MM.1S (cell line): Measurements from ENCODE around the gene TNRC18.

Experiments used
- DNase-seq: peaks from one replicate; pipeline ENCODE4 v3.0.0-alpha.2; 2015
- H2AFZ ChIP-seq: fragments of 300-600 bp; sonication (generic); 2 replicates; pipeline ENCODE4 v1.6.0; 2016; ENCODE audit warnings: antibody characterized with exemption, low read length
- H3F3A ChIP-seq: fragments of 300-600 bp; sonication (generic); 2 replicates; pipeline ENCODE4 v1.6.1; 2016; ENCODE audit warnings: mild to moderate bottlenecking, antibody characterized with exemption, low read length, moderate library complexity, mixed read lengths; ENCODE audit not compliant: insufficient read depth
- H3K27ac ChIP-seq: fragments of 300-600 bp; sonication (generic); 2 replicates; pipeline ENCODE4 v1.5.1; 2016; ENCODE audit warnings: mild to moderate bottlenecking, low read length
- H3K27me3 ChIP-seq: fragments of 300-600 bp; sonication (generic); replicated peaks from 2 replicates; pipeline ENCODE4 v1.6.0; 2016; ENCODE audit warnings: low read length; ENCODE audit not compliant: insufficient read depth
- H3K36me3 ChIP-seq: fragments of 300-600 bp; sonication (generic); replicated peaks from 2 replicates; pipeline ENCODE4 v1.6.1; 2016; ENCODE audit warnings: mild to moderate bottlenecking, low read length, mixed read lengths; ENCODE audit not compliant: insufficient read depth
- H3K4me1 ChIP-seq: fragments of 300-600 bp; sonication (generic); 2 replicates; pipeline ENCODE4 v1.6.1; 2016; ENCODE audit warnings: low read length, mixed read lengths
- H3K4me2 ChIP-seq: fragments of 300-600 bp; sonication (generic); 2 replicates; pipeline ENCODE4 v1.6.0; 2016; ENCODE audit warnings: low read depth, low read length
- H3K4me3 ChIP-seq: fragments of 300-600 bp; sonication (generic); 2 replicates; pipeline ENCODE4 v1.5.1; 2016; ENCODE audit warnings: low read length, mixed read lengths
- H3K79me2 ChIP-seq: fragments of 300-600 bp; sonication (generic); 2 replicates; pipeline ENCODE4 v1.6.1; 2016; ENCODE audit warnings: mixed run types, low read length, mixed read lengths
- H3K9ac ChIP-seq: fragments of 300-600 bp; sonication (generic); 2 replicates; pipeline ENCODE4 v1.6.1; 2016; ENCODE audit warnings: low read length, mixed read lengths
- H3K9me2 ChIP-seq: fragments of 300-600 bp; sonication (generic); replicated peaks from 2 replicates; pipeline ENCODE4 v1.6.1; 2016; ENCODE audit warnings: mild to moderate bottlenecking, low read length, mixed read lengths; ENCODE audit not compliant: insufficient read depth
- H3K9me3 ChIP-seq: fragments of 300-600 bp; sonication (generic); replicated peaks from 2 replicates; pipeline ENCODE4 v1.6.1; 2016; ENCODE audit warnings: mild to moderate bottlenecking, low read length, mixed read lengths; ENCODE audit not compliant: insufficient read depth
- H4K20me1 ChIP-seq: fragments of 300-600 bp; sonication (generic); 2 replicates; pipeline ENCODE4 v1.6.1; 2016; ENCODE audit warnings: mild to moderate bottlenecking, low read length, moderate library complexity, mixed read lengths; ENCODE audit not compliant: insufficient read depth
- EZH2 ChIP-seq: fragments of 300-600 bp; sonication (generic); optimal IDR thresholded peaks from 2 replicates; pipeline ENCODE3; 2017; ENCODE audit warnings: low read depth, mild to moderate bottlenecking, antibody characterized with exemption, low read length, mixed read lengths
- EZH2phosphoT487 ChIP-seq: fragments of 300-600 bp; sonication (generic); IDR thresholded peaks from 2 replicates; pipeline ENCODE4 v1.6.1; 2018; ENCODE audit warnings: antibody characterized with exemption, low read length
- TF ChIP-seq, protein P1 (sequence below): fragments of 300-600 bp; sonication (generic); IDR thresholded peaks from 2 replicates; pipeline ENCODE4 v1.5.1; 2016; ENCODE audit warnings: antibody characterized with exemption, low read length, mixed read lengths

TNRC18 gene

DNA sequence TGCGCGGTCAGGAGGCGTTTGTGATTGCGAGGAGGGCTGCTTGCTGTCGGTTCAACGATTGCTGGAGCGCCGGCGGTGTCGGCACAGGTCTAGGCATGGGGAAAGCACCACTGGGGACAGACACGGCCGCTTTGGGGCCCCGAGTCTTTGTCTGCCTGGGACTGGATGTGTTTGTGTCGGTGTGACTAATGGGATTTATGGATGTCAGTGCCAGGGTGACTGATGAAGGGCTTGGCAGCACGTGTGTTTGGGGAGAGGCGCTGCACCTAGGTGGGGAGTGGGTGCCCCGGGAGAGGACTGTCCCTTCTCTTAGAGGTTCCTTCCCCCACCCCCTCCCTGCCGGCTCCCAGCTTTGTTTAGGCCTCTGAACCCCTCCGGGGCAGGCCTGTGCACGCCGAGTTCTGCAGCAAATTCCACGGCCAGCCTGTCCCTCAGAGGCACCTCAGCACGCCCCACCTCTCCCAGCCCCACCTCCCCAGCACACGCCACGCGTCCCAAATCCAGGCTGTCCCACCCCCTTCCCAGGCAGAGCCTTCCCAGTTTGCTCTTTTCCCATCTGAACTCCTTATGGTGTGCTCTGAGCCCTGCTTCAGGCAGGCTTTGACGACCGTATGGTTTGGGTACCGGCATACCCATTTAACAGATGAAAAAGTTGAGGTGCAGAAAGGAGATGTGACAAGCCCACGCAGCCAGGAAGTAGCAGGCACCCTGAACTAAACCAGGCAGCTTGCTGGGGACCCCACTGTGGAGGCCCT lies 6.4 kb upstream of the TNRC18 start:
- no peaks in the 10 kb centered on the region for H3K9me3 ChIP-seq
- no peaks in the 10 kb centered on the region for H3K9me2 ChIP-seq
- no peak overlapping the region for H3K4me2 ChIP-seq
- TF ChIP-seq EZH2 (no peak), EZH2phosphoT487 (no peak)
- TF ChIP-seq, protein P1, sequence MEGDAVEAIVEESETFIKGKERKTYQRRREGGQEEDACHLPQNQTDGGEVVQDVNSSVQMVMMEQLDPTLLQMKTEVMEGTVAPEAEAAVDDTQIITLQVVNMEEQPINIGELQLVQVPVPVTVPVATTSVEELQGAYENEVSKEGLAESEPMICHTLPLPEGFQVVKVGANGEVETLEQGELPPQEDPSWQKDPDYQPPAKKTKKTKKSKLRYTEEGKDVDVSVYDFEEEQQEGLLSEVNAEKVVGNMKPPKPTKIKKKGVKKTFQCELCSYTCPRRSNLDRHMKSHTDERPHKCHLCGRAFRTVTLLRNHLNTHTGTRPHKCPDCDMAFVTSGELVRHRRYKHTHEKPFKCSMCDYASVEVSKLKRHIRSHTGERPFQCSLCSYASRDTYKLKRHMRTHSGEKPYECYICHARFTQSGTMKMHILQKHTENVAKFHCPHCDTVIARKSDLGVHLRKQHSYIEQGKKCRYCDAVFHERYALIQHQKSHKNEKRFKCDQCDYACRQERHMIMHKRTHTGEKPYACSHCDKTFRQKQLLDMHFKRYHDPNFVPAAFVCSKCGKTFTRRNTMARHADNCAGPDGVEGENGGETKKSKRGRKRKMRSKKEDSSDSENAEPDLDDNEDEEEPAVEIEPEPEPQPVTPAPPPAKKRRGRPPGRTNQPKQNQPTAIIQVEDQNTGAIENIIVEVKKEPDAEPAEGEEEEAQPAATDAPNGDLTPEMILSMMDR = no peak
- no peaks in the 10 kb centered on the region for H4K20me1 ChIP-seq
- H3F3A ChIP-seq = peaks cover 4% of the 10 kb centered on the region; the same call in 1 of the 2 replicates
- peaks cover 78% of the 10 kb centered on the region for H3K27me3 ChIP-seq
- H3K27ac ChIP-seq = no peak overlapping the region
- H3K4me3 ChIP-seq = no peak overlapping the region
- H3K36me3 ChIP-seq = no peaks in the 10 kb centered on the region
- H3K4me1 ChIP-seq = peaks cover 2% of the 10 kb centered on the region
- H3K9ac ChIP-seq = no peak overlapping the region
- no peak overlapping the region for H2AFZ ChIP-seq
- no peak for DNase-seq
- no peaks in the 10 kb centered on the region for H3K79me2 ChIP-seq

DNA sequence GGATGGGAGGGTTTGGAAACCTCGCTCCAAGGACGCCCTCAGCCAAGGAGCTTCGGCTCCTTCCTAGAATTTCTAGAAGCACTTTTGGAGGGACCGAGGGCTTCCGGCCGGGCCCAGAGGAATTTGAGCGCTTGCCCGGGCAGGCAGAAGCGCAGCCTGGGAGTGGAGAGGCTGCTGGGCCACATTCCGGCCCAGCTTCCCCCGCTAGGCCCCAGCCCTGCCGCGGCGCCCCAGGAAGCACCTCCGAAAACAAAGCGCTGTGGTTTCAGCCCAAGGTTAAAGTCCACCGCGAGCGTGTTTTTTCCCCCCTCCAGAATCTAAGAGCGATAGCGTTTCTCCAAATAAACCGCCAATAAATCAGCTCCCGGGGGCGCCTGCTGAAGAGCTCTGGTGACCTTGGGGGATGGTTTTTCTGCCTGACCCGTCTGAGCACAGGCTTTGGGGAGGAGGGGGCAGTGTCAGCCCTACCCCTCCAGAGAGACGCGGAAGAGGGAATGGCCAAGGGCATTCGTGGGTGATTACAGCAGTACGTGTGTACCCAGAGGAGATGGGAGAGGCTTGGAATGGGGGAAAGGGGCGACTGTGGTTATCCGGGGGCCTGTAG lies 5.7 kb upstream of the TNRC18 start:
- H3K4me1 ChIP-seq = no peaks in the 10 kb centered on the region
- H3K4me2 ChIP-seq = peak overlapping the region; percentile 2; the same call in 1 of the 2 replicates
- H3K36me3 ChIP-seq = no peaks in the 10 kb centered on the region
- H3K9ac ChIP-seq = no peak overlapping the region
- H3K79me2 ChIP-seq = no peaks in the 10 kb centered on the region
- no peak overlapping the region for H3K27ac ChIP-seq
- no peaks in the 10 kb centered on the region for H4K20me1 ChIP-seq
- no peak for TF ChIP-seq EZH2phosphoT487
- no peak for TF ChIP-seq EZH2
- TF ChIP-seq, protein P1 = no peak
- DNase-seq = no peak
- H3F3A ChIP-seq = peaks cover 8% of the 10 kb centered on the region; the same call in 1 of the 2 replicates
- peaks cover 85% of the 10 kb centered on the region for H3K27me3 ChIP-seq
- no peak overlapping the region for H2AFZ ChIP-seq
- no peaks in the 10 kb centered on the region for H3K9me3 ChIP-seq
- no peak overlapping the region for H3K4me3 ChIP-seq
- H3K9me2 ChIP-seq = no peaks in the 10 kb centered on the region

DNA sequence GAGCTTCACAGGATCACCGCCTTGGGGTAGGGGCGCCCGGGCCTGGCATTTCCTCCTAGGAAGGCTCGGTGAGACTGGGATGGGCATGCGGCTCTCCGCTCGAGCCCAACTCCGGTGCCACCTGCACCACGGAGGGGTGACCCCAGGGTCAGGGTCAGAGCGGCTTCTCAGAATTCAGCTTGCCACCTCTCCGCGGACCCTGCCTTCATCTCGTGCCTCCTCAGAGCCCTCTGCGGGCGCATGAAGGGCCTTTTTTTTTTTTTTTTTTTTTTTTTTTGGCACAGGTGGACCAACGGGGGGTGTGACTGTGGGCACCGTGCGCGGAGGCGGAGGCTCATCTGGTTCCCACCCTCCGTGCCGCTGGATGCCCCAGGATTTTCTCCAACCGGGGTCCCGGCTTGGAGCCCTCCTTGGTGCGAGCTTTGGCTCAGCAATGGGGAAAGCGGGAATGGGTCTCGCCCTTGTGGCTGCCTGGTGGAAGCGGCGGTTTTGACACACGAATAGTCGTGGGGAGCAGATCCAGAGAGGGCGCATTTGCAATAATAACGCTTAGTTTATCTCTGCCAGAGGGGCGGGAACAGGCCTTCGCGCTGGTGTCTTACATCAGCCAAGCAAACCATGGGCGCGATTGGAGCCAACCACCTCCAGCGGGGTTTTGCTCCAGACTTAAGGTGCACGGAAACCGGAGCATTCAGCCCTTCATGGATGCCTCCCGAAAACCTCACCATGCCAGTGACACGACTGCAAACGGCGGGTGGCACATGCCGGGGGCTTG lies 5.0 kb upstream of the TNRC18 start:
- Histone ChIP-seq H3K36me3 (no peaks in the 10 kb centered on the region), H3K4me3 (no peak overlapping the region), H3K9me2 (no peaks in the 10 kb centered on the region), H3K27me3 (peaks cover 85% of the 10 kb centered on the region), H4K20me1 (no peaks in the 10 kb centered on the region), H3K79me2 (no peaks in the 10 kb centered on the region), H3K9ac (no peak overlapping the region), H3K4me2 (peak overlapping the region; percentile 2; the same call in 1 of the 2 replicates), H3K9me3 (no peaks in the 10 kb centered on the region), H3K4me1 (no peaks in the 10 kb centered on the region), H2AFZ (no peak overlapping the region), H3K27ac (no peak overlapping the region), H3F3A (peaks cover 13% of the 10 kb centered on the region; the same call in 1 of the 2 replicates)
- TF ChIP-seq EZH2phosphoT487 (no peak), EZH2 (no peak)
- TF ChIP-seq, protein P1 = no peak
- no peak for DNase-seq
